22Rv1 (cell line): ENCODE measurements around the gene MATN4.

Experiments
- CTCF ChIP-seq: fragments of 450-650 bp; IDR thresholded peaks from 2 replicates; pipeline ENCODE4 v1.5.1; 2017; ENCODE audit warnings: mild to moderate bottlenecking
- ZFX ChIP-seq: fragments of 450-650 bp; IDR thresholded peaks from 2 replicates; pipeline ENCODE4 v1.6.1; 2017; ENCODE audit warnings: antibody characterized with exemption, borderline replicate concordance

GRCh38 chr20:45344168-45344860, 36.2 kb upstream of the MATN4 start:
- no peak for TF ChIP-seq CTCF
- TF ChIP-seq ZFX = no peak
